Stimulated activated CD4-positive, alpha-beta T cell treated with anti-CD3 and anti-CD28 coated beads, Interleukin-4, amount 100 ng/mL, for 48 hours (primary cell): Measurements from ENCODE around the gene S100A5.

Experiments
- DNase-seq, 2 donors: peaks; one replicate each; pipeline ENCODE4 v3.0.0-alpha.2; 2020; ENCODE audit warnings: low read depth in 2 of 2

S100A5 gene

DNA sequence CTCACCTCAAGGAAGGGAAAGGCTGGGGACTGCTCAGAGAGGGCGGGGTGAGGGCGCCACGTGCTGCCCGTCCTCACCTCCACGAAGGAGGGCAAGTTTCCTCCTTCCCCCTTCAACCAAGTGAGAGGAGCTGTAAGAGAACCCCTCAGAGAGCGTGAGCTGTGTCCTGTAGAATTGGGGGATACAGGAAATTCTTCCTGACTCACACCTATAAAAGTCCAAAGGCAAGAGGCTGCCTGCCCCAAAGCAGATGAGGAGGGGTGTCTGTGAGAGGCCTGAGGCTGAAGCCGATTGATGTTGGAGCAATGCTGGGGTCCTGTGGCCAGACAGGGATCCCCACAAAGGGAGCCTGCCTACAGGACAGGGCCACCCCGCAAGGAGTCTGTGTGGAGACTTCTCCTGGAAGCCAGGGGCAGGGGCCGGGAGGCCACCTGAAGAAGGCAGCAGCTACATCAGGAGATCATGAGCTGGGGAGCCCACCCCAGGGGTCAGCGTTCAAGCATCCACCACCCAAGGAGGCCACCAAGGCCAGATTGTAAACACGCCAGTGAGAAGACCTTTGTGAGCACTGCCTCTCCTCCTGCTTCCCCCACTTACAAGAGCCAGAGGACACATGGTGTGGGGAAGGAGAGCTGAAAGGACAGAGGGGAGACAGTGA lies 32.7 kb downstream of the S100A5 start:
- no peak for DNase-seq

DNA sequence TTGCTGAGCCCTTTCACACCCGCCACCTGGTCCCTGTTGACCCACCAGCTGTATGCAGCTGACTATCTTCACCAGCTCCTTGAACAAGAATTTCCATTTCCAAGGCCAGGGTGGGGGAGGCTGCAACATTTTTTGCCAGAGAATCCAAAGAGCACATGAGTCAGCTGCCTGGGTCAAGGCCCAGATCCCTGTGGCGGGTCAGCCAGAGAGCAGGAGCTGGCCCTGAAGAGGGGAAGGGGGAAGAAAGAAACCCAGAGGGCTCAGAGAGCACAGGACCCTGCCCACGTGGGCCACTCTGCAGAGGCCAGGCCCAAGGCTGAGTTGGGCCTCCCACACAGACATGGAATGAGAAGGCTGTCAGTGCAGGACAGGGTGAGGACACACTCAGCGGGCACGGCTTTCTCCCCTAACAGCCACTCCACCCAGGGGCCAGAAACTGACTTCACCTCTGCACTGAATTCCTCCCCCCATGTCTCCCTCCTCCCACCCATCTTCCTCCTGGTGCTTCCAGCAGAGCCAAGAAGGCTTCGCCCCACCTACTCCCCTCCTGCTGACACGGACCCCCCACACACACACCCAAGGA lies 33.8 kb downstream of the S100A5 start:
- no peak for DNase-seq

DNA sequence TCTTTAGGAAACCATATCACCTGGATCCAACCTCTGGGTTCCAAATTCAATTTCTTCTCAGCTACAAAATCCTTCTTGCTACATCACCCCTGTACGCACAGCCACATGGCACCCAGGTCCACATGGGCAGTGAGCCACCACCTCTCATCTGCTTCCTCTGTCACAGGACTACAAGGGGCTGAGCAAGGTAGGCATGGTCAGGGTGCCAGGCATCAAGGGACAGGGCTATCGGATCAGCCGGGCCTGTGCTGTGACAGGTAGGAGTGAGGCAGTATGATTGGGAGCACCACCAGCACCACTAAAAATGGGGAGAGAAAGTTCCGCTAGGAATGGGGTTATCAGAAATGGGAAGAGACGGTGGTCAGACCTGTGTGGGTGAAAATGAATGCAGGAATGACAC lies 34.3 kb downstream of the S100A5 start:
- no peak for DNase-seq

DNA sequence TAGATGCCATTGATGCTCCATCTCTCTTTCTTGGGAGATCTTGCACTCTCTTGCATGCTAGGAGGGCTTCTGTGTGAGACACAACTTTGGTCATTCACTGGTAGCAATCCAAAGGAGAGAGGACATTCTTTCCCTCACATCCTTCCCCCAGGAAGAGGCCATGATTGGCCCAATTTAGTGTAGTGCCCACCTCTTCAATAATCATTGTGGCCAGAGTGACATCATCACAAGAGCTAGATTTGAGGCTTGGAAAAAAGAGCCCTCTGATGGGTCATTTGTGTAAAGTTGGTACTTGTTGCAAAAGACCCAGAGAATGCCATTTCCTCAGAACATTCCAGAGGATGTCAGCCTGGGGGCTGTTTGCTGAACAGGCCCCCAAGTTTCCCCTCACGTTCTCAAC lies 35.2 kb downstream of the S100A5 start:
- no peak for DNase-seq

DNA sequence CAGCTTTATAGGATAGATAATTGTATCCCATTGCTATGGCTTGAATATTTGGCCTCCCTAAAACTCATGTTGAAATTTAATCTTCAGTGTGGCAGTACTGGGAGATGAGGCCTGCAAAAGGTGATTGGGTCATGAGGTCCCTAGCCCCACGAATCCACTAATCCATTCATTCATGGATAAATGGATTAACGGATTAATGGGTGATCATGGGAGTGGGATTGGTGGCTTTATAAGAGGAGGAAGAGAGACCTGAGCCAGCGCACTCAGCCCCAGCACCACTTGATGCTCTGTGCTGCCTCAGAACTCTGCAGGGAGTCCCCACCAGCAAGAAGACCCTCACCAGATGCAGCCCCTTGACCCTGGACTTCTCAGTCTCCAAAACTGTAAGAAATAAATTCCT lies 37.0 kb downstream of the S100A5 start:
- DNase-seq: no peak

DNA sequence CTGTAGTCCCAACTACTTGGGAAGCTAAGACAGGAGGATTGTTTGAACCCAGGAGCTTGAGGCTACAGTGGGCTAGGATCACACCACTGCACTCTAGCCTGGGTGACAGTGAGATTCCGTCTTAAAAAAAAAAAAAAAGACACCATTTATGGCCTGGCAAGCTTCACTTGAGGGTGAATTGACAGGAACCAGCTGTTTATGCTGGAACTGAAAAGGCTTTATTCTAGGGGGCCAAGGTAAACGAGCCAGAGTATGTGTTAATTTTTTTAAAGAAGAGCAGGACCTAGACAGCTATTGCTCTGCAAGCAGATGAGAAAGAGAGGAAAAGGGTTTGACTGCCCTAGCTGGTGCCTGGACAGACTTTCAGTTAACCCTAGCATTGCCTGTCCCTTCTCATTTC lies 42.0 kb downstream of the S100A5 start:
- DNase-seq: no peak

DNA sequence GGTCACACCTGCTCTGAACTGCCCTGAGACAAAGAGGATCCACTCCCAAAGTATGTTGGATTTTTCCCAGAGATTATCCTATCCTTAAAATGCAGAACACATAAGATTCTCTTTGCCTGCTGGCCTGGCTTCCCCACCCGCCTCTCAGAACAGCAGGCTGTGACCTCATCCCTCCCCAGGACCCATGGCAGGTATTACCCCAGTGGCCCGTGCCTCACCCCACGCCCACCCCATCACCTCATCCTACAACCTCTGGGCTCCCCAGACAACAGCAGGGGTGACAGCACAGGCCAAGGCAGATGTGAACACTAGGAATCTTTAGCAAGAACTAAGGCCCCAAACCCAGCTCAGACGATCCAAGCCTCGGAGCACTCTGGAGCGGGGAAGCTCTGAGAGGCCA lies 45.2 kb downstream of the S100A5 start:
- DNase-seq: no peak

DNA sequence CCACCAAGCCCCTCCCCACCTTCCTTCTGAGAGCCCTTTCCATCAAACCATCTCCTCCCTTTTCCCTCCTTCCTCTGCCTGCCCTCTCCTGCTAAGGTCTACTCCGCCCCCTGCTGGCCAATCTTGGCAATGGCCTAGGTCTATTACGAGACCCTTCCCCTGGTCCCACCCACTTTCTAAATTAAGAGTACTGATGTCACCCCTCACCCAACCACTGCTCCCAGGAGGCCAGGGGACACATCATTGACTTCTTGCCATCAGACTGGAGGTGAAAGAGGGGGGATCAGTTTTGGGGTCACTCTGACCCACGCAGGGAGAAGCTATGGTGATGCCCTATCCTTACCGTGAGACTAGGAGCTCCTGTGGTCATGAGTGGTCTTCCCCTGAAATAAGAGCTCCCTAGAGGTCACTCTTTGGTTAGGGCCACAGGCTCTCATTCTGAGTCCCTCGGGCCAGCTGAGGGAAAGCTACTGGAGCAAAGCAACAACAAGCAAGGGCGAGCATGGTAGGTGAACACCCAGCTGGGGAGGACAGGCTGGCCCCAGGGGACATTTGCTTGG lies 45.7 kb downstream of the S100A5 start:
- peak; percentile 74 to 92 for DNase-seq

DNA sequence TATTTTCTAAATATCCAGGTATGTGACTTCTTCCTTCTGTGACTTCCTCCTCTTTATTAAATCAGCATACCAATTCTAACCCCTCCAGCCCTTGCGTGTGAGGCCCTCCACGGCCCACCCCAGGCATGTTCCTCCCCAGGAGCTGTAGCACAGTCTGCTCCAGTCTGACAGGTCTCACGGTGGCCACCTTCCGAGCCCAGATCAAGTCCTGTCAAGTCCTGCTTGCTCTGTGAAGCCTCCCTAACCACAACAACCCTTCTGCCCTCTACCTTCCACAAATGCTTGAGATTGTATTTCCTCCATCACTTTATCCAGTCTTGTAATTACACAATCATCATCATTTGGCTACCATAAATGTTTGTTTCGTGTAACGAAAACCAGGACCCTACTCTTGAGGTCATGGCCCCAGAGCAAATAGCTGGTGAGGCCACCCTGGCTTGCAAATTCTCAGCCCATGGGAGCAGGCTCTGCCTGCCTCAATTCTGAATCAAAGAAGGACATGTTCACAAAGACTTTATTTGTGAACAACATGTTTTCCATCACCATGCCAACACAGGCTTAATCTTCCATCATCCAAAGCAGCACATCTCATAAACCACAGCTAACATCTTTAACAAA lies 47.3 kb downstream of the S100A5 start:
- DNase-seq: no peak

DNA sequence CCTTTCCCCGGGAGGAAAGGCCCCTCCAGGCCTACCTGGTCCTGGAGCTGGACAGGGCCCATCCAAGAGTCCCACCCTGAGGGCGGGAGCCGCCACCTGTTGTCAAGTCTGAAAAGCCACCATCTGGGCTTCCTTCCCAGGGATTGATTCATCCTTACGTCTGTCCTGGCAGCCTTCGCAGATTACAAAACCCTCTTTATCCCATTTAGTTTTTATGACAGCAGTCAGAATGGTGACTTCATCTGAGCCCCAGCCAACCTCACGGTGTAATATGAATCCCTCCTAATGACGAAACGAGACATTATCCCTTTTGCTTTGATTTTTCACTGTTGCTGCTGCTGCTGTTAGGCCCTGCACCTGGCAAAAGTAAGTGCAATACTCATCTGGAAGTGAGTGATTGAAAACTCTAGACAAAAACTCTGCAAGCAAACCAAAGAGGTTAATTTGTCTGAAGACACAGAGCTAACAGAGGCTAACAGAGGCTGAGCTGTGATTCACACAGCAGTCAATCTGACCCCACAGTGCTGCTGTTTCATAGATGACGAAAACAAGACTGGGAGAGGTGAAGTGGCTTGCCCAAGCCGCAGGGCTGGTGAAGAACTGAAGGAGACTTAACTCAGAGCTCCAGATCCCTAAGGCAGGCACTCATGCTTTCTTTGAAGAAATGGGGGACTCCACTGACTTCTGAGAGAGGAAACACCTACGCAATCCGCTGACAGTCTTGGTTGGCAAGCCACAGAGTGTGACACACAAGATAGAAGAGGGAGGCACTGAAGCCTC lies 50.3 kb downstream of the S100A5 start:
- DNase-seq: no peak

DNA sequence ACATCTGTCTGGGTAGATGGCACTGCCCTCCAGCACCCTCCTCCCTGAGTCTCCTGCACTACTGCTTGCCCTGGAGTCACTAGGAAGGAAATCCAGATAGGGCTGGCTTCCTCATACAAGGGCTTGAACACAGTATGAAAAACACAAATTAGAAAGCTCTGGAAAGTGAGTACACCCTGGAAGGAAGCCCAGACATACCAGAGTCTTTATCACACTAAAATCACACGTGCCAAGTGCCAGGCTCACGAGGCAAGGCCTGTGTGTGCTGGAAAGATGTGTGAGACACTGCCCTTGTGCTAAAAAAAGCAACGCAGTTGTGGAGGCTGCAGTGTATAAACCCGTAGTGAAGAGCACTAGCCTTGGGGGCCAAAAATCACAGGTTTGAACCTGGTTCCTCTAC lies 52.0 kb downstream of the S100A5 start:
- DNase-seq: no peak

DNA sequence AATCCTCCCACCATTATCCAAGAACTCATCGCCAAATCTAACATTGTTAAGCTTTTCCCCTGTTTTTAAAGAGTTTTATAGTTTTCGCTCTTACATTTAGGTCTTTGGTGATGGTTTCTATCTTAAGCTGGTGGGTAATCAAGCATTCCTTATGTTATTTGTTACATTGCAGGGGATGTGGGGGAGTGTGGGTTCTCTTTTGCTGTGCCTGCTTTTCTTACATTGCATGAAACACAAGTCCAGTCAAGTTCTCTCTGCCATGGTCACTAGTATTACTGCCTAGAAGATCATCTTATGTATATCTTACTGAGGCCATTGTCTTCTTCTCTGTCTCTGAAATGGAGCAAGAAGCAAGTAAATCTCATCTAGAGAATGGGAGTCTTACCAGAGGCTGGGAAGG lies 53.0 kb downstream of the S100A5 start:
- no peak for DNase-seq
